Fibroblast of lung (primary cell): Measurements from ENCODE around the gene HCN1.

ENCODE experiments used
- CTCF ChIP-seq, 2 donors: IDR thresholded peaks in 1 of 2; conservative IDR thresholded peaks in 1 of 2; 1 replicate in 1 of 2; 2 replicates in 1 of 2; pipeline ENCODE4 v1.5.1; 2011 to 2012; ENCODE audit warnings: low read length in 2 of 2, control low read depth in 1 of 2, inconsistent platforms in 1 of 2, low read depth in 1 of 2, mild to moderate bottlenecking in 1 of 2
- EZH2 ChIP-seq: IDR thresholded peaks from 2 replicates; pipeline ENCODE4 v1.5.1; 2012; ENCODE audit warnings: low read length, control low read depth, mild to moderate bottlenecking; ENCODE audit errors: missing control alignments

- TF ChIP-seq CTCF (conservative IDR thresholded peaks at IDR 0.05 in 1 of 2, IDR thresholded peaks at IDR 0.05 in 1 of 2; ENCODE audit: low read depth in 1 of 2, low read length in 2 of 2) (no peak), EZH2 (no peak)
These were observed 312.2 kb downstream of the HCN1 start for GRCh38 chr5:45383985-45384384.
